PC-3 (cell line): ENCODE data around the gene DCLRE1C.

Source experiments
- EZH2 ChIP-seq: fragments of 300-600 bp; sonication (generic); IDR thresholded peaks from one replicate; pipeline ENCODE4 v1.6.1; 2017; ENCODE audit warnings: antibody characterized with exemption, mild to moderate bottlenecking, low read length; ENCODE audit not compliant: unreplicated experiment
- EZH2phosphoT487 ChIP-seq: fragments of 300-600 bp; sonication (generic); IDR thresholded peaks from 2 replicates; pipeline ENCODE4 v1.6.1; 2018; ENCODE audit warnings: mild to moderate bottlenecking, antibody characterized with exemption, low read length, borderline replicate concordance
- TF ChIP-seq, protein P1 (sequence below): fragments of 300-600 bp; sonication (generic); conservative IDR thresholded peaks from 2 replicates; pipeline ENCODE4 v1.5.1; 2017; ENCODE audit warnings: antibody characterized with exemption, low read depth, mild to moderate bottlenecking, low read length

- TF ChIP-seq, protein P1, sequence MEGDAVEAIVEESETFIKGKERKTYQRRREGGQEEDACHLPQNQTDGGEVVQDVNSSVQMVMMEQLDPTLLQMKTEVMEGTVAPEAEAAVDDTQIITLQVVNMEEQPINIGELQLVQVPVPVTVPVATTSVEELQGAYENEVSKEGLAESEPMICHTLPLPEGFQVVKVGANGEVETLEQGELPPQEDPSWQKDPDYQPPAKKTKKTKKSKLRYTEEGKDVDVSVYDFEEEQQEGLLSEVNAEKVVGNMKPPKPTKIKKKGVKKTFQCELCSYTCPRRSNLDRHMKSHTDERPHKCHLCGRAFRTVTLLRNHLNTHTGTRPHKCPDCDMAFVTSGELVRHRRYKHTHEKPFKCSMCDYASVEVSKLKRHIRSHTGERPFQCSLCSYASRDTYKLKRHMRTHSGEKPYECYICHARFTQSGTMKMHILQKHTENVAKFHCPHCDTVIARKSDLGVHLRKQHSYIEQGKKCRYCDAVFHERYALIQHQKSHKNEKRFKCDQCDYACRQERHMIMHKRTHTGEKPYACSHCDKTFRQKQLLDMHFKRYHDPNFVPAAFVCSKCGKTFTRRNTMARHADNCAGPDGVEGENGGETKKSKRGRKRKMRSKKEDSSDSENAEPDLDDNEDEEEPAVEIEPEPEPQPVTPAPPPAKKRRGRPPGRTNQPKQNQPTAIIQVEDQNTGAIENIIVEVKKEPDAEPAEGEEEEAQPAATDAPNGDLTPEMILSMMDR = peak; percentile 50
- TF ChIP-seq EZH2phosphoT487 (no peak), EZH2 (no peak)
Observed at GRCh38 chr10:14971867-14972448, 18.1 kb upstream of the DCLRE1C start.
